NCI-H510A treated with DMSO at 0.1 percent for 48 hours (cell line): ENCODE data around the gene TGM2.
"Not testable (repeated sequence)": the region's sequence is repeated elsewhere in the genome, so short reads cannot be mapped to it uniquely, and the experiment has no call there.

ENCODE experiments used
- DNase-seq: peaks from one replicate; lab custom pipeline; 2025; lab: John Stamatoyannopoulos, UW

Gene TGM2

DNA sequence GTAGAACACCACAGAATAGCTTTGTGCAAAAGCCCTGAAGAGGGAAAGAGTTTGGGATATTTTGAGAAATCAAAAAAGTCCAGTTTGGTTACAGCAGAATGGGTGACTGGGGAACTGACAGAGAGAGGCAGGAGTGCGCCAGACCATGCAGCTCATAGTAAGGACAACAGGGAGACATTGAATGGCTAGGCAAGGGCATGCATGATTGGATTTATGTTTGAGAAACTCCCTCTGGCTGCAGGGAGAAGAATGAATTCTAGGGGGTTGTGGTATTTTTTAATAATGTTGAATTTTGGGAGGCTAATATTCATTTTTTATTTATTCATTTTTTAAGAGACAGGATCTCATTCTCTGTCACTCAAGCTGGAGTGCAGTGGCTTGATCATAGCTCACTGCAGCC is 49.9 kb downstream of the TGM2 start:
- DNase-seq, result no peak

DNA sequence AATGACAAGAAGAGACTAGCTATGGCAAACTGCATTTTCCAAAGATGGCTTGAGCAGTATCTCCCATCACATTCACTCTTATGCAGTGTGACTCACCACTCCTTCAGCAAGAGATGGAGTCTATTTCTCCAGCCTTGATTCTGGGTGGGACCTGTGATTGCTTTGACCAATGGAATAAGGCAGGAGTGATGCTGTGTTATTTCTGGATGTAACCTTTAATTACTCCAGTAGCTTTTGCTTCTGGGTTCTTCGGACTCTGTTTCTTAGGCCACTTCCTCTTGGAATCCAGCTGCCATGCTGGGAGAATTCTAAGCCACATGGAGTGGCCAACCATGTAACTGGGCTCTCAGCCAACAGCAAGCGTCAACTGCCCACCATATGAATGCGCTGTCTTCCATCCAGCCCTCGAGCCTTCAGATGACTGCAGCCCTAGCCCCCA is 50.7 kb downstream of the TGM2 start:
- DNase-seq, result no peak

DNA sequence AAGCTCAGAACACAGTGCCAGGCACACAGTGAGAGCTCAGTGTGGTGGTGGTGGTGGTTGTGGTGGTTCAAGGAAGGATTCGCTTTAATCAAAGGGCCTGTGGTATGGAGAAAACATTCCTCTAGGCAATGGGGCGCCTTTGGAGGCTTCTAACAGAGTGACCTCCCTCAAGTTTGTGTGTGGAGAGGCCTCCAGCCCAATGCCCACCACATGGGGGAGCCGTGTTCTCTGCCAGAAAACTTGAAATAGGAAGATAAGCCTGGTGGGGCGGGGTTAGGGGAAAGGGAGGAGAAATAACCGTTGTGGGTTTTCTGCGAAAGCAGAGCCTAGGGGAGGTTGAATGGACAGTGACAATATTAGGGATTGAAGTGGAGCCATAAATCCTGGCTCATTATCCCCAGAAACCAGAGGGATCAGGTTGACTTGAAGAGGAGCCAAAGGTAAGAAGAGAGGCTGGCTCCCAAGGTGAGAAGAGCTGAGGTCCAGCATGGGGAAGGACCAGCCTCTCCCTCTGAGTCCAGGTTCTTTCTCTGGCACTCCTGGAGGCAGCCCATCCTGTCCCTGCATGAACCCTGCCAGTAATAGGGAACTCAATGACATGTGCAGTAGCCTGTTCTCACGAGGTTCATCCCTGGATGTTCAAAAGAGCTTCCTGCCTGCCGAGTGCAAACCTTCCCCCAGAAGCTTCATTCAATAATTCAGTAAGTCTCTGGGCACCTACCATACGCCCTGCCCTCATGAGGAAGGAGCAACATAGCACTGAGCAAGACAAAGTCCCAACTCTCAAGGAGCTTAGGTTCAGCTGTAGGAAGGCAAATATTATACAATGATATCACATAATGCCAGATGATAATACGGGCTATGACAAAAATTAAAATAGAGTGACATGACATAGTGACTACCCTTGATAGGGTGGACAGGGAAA is 51.4 kb downstream of the TGM2 start:
- no peak for DNase-seq

DNA sequence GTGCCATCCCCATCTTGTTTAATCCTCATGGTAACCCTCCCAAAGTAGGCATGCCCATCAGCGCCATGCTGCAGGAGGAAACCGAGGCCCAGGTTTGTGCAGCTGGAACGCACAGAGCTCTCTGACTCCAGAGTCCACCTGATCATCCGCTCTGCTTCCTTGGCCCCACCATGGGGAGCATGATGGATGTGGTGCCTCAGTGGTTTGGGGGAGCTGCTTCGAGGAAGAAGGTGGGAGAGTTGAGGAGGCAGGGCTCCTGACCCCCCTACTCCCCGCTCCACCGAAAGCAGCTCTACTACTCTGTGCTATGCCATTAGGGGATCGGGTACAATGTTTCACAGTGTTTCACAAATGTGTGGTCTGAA is 52.2 kb downstream of the TGM2 start:
- DNase-seq, result no peak

DNA sequence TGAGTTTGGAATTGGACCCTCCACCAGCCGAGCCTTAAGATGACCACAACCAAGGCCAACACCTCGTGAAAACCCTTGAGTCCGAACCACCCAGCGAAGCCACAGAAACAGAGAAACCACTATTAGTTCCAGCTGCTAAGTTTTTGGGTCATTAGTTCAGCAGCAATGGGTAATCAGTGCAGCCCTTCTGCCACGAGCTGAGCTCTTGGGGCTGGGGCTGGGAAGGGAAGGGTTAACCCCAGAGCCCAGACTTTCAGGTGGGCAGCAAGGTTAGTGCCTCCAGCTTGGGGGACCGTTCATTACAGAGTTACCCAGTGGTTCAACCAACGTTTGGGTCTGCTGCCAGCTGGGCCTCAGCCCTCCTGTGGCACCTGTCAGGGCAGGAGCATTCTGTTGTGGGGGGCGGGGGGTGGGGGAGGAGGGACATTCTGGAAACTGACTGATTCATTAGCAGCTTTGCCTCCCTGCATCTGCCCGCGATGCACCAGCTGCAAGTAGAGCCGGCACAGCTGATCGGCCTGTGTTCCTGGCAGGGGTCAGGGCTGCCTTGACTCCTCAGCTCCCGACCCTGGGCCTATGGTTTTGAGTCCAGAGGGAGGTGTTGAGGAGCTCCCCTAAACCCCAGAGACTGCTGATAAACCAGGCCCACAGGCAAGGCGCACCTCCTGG is 52.7 kb downstream of the TGM2 start:
- no peak for DNase-seq

DNA sequence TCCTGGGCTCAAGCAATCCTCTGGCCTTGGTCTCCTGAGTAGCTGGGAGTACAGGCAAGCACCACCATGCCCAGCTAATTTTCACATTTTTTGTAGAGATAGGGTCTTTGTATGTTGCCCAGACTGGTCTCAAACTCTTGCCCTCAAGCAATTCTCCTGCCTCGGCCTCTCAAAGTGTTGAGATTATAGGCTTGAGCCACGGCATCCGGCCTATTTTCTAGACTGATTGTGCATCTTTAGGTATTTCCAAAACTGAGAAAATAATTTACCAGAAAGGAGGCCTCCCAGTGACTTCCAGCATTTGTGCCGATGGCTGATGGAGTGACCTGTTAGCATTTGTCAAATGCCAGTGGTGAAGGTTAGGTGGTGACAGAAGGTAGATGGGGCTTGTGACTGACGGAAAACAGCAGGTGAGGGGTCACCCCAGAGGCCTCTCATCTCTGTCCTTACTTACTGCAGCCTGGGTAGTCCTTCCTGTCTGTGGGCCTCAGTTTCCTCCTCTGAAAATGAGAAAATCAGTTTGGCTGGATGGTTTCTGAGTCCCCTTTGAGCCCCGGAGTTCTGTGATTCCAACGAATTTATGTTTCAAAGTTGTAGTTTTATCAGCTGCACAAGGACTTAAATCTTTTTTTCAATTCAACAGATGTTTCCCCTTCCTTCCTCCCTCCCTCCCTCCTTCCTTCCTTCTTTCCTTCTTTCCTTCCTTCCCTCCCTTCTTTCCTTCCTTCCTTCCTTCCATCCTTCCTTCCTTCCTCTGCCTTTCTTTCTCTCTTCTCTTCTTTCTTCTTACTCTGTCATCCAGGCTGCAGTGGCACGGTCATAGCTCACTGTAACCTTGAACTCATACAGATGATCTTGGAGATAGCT is 53.5 kb downstream of the TGM2 start:
- no peak for DNase-seq

DNA sequence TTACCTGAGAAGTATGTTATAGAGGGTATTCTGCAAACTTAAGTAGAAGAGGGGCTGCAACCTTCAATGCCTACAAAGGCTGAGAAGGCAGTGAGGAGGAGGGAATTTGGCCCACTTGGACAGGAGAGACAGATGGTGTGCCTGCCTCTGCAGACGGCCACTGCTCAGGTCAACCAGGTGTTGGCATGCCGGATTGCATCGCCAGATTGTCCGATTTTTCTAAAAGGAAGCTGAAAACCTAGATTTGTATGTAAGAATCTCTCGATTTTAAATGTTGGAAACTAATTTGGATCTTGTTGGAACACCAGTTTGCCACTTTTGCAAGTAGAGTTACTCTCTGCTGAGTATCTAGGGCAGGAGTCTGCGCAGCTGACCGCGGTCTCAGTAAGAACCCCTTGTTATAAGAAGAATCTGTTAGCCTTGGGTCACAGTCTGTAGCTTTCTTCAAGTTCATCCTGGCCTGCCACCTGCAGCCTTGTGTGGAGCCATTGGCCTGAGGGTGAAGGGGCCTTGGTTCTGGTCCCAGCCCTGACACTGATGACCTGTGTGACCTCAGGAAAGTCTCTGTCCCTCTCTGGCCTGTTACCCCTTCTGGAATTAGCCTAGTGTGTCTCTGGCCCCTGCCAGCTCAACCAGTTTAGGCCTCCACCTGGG is 54.4 kb downstream of the TGM2 start:
- DNase-seq, result no peak

DNA sequence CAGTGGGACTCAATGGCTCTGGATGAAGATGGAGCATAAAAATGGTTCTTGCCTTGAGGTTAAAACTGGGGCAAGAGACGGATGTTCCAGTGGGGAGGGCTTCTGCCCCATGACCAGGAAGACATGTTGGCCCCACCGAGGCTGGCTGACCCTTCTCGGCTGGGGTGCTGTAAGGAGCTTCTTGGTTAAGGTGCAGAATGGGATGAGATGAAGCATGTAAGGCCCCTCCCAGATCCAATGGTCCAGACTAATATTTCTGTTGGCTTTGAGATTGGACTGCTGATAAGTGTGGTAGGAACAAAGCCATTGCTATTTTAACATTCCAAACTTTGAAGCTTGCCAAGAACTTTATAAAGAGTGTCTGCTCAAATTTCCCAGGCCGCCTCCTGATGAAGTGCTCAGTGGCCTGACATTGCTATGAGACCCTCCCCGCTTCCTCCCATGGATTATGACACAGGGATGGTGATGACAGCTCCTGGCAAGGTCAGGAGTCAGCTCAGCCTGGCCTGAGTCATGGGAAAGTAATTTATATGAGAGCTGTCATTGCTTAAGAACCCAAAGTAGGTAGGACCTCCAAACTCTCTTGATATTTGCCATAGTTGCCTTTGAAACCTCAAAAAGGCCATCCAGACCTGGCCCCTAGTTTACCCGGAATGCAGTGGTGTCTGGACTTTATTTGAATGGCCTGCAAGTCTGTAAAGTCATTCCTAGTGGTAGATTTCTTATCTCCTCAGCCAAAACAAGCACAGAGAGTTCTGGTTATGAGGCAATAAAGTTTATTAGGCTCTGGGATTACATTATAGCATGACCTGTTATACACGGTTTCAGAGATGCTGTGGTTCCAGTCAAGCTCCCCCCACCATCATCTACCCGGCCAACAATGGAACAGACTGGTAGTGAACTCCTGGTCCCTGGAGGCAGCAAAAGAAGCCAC is 55.2 kb downstream of the TGM2 start:
- DNase-seq, result no peak

DNA sequence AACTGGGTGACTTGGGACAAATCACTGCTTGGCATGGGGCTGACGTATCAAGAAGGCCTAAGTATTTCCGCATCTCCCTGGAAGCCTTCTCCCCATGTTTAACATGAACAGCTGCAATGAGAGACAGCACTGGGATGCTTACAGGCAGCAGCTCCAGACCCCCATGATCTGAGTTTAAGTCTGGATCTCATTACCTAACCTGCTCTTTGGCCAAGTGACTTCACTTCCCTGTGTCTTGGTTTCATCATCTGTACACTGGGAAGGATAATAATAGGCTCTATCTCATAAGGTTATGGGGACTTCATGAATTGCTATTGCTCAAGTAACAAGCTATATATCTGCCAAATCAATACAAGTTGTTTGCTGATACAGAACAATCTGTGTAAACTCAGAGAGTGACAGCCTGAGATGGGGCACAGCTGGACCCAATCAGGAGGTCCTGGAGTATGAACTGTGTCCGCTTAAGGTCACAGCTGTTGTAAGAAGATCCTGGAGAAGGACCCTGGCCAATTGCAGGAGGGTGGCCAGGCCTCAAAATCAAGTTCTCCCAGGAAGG is 56.0 kb downstream of the TGM2 start:
- no peak for DNase-seq

DNA sequence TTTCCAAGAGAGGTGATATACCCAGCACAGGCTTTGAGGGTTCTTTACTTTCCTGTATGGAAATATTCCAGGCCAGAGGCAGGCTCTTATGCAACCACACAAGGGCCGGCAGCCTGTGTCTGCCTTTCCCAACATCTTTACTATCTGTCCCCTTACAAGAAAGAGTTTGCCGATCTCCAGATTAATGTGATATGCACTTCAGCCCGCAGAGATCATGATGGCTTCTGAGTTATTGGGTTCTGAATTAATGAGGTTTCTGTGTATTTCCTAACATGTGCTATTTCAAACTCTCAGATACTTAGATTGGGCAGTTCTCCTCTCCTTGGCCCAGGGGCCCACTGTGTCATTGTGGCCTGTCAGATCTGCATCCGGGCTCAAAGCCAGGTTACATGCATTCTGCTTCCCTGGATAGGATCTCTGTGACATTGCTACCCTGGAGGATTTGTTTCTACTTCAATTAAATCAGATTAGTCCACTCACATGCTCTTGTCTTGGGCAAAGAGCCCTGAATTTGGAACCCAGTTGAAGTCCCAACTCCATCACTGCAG is 56.6 kb downstream of the TGM2 start:
- no peak for DNase-seq

DNA sequence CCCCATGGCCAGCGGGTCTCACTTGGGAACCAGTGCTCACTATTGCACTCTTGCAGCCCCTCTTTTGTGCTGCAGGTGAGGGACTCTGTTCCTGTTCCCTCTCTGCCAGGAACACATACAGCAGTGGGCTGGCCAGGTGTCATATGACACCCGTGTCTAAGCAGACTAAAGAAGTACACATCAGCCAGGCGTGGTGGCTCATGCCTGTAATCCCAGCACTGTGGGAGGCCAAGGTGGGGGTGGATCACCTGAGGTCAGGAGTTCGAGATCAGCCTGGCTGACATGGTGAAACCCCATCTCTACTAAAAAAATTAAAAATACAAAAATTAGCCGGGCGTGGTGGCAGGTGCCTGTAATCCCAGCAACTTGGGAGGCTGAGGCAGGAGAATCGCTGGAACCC is 57.2 kb downstream of the TGM2 start:
- not testable (repeated sequence) for DNase-seq

DNA sequence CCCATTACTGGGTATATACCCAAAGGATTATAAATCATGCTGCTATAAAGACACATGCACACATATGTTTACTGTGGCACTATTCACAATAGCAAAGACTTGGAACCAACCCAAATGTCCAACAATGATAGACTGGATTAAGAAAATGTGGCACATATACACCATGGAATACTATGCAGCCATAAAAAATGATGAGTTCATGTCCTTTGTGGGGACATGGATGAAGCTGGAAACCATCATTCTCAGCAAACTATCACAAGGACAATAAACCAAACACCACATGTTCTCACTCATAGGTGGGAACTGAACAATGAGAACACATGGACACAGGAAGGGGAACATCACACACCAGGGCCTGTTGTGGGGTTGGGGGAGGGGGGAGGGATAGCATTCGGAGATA is 57.7 kb downstream of the TGM2 start:
- not testable (repeated sequence) for DNase-seq

DNA sequence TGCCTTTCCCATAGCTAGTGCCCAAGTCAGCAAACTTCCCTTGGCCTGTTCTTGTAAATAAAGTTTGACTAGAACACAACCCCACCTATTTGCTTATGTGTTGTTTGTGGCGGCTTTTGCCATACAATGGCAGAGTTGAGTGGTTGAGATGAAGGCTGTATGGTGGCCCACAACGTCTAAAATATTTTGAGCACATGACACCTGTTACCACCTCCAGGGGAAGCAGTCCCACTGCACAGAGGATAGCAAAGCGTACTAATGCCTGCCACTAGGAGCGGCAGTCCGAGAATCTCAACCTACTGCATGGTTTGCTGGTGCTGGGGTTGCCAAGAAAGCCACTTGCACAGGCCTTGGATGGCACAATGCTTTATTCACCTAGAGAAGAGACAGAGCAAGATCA is 58.6 kb downstream of the TGM2 start:
- DNase-seq, result no peak

DNA sequence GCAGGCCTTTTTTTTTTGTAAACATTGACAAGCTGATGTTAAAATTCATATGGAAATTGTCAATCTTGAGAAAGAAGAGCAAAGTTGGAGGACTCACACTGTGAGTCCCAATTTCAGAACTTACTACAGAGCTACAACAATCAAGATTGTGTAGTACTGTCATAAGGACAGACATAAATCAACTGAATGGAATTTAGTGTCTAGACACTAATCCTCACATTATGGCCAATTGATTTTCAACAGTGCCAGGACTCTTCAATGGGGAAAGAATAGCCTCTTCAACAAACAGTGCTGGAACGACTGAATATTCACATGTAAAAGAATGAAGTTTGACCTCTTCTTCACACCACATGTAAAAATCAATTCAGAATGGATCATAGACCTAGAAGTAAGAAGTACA is 60.8 kb downstream of the TGM2 start:
- DNase-seq, result no peak

DNA sequence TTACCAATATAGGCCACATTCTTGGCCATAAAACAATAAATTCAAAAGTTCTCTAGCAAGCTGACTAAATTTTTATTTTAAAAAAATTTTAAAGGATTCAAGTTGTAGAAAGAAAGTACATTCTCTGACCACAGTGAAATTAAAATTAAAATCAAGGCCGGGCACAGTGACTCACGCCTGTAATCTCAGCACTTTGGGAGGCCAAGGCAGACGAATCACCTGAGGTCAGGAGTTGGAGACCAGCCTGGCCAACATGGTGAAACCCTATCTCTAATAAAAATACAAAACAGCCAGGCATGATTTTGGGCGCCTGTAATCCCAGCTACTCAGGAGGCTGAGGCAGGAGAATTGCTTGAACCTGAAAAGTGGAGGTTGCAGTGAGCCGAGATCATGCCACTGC is 62.9 kb downstream of the TGM2 start:
- not testable (repeated sequence) for DNase-seq

DNA sequence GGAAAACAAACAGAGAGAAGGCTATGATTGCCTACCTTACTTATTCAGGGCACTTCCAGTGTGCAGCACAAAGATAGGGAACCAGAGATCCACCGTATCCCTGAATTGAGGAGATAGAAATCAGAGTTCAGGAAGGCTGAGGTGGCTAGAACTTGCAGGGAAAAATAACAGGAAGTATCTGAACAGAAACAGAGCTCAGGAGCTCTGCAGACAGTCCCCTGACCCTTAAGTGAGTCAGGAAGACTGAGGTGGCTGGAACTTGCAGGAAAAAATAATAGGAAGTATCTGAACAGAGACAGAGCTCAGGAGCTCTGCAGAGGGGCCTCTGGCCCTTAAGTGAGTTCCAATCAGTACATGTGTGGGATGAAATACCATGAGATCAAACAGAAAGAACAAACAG is 66.1 kb downstream of the TGM2 start:
- DNase-seq, result no peak

DNA sequence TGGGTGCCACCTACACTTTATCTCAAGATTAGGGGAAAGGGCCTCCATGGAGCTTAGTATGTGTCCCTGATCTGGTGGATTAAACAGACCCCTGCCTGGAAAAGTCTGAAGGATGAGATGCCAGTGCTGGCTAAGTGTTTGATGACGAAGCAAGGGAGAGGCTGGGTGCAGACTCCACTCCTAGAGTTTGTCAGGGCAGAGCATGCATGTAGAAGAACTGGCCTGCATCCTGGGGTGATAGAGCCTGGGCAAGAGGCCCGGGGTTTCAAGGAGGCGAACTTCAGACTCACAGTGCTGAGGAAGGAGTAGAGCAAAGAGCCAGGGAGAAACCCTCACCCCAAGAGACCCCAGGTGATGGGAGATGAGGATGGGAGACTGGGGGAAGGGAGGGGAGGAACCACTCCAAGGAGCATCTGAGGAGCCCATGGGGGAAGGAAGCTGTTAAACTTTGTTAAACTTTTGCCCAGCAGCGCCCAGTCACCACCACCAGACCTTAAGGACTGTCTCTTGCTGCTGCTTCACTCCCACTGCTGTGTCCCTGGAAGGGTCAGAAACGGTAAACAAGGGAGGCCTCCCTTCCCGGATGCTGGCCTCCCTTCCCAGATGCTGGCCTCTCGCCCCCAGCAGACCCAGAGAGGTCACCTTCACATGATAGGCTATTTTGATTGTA is 69.9 kb downstream of the TGM2 start:
- no peak for DNase-seq

DNA sequence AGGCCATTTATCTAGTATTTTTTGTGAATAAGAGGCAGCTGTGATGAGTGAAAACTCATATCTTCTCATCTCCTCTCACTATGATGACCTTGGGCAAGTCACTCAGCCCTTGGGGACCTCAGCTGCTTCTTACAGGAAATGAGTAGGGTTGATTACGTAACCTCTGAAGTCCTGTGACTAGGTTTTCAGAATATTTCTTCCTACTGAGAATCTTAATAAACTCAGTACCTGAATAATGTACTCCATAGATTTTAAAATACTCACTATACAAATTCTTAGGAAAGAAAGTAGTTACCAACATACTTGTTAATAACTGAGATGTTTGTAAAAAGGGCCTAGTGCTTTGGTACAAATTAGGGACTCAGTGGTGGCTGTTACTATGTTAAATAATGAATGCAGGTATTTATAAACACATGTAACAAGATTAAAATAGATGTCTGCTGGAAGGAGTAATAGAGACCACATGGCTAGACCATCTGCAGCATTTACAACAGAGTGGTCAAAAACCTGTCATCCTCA is 70.6 kb downstream of the TGM2 start:
- no peak for DNase-seq

DNA sequence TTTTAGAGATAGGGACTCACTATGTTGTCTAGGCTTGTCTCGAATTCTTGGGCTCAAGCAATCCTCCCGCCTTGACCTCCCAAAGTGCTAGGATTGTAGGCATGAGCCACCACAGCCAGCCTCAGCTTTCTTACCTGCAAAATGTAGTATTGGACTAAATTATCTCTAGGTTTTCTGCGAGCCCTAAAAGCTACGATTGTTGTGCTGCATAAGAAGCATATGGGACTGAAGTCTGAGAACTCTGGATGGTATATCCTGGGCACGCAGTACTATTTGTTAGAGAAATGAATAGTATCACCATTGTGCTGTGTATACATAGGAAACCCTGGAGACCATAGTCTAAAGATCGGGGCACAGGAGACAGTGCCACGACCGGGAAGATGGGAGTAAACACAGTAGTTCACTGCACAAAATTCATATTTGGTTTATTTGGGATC is 71.4 kb downstream of the TGM2 start:
- no peak for DNase-seq
